Glomerular visceral epithelial cell (primary cell): ENCODE data around the gene SYMPK.
"Not testable (repeated sequence)": the region's sequence is repeated elsewhere in the genome, so short reads cannot be mapped to it uniquely, and the experiment has no call there.

Source experiments
- DNase-seq: peaks from one replicate; pipeline ENCODE4 v3.0.0-alpha.2; 2016; ENCODE audit errors: extremely low spot score

SYMPK gene

DNA sequence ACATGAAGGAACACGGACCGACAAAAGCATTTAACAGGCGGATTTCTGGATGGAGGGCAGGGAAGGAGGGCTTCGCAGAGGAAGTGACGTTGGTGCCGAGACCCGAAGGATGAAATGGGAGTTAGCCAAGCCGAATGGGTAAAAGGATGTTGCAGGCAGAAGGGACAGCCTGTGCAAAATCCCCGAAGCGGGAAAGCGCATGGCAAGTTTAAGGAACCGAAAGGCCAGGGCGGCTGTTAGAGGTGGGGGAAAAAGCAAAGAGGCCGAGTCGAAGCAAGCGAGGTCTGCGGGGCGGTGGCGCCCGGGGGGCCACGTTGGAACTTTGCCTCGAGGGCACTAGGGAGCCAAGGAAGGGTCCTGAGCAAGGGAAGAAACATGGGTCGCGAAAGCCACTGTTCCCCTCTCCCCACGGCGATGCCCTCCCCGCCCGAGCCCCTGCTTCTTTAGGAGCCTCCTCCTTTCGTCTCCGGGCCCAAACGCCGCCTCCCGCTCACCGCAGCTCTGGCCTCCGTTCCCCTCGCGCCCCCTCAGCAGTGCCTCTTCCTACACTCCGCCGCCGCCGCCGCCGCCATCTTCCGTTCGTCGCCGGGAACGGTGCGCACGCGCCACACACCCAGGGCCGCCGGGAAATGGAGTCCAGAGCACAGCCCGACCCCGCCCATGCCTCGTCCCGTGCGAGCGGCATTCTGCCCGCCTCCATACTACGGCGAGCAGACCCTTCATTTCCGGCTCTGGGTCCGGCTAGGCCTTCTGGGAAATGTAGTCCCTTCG lies at the start of gene SYMPK:
SYMPK (minus strand) TSS at position 584 of the 771 bp plus-strand sequence. CDS start 8,652 bp downstream, outside the sequence.
- peak; percentile 99 for DNase-seq

DNA sequence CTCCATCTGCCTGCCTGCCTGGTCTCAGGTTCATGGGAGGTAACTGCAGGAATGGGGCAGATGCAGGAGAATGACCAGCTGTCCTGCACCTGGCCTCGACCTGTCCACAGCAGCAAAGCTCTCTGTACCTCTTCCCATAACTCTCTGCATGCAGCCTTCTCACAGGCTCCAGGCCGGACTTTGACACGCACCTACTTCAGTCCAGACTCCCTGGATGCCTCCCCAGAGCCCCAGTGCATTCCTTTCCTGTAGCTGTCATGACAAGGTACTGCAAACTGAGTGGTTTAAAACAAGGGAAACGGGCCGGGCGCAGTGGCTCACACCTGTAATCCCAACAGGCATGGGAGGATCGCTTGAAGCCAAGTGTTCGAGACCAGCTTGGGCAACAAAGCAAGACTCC lies 48.3 kb upstream of the SYMPK start:
- DNase-seq = no peak

DNA sequence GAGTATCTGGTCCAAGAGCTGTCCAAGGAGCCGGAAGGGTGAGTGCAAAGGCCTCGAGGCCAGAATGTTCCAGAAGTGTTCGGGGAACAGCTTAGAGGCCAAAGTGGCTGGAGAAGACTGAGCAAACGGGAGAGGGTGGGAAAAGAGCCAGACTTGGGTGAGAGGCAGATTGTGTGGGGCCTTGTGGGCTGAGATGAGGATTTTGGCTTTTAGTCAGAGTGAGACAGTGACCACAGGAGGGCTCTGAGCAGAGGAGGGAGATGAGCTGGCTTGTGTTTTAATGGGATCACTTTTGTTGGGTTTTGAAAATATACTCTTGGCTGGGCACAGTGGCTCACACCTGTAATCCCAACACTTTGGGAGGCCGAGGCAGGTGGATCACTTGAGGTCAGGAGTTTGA lies 46.0 kb upstream of the SYMPK start:
- DNase-seq = no peak

DNA sequence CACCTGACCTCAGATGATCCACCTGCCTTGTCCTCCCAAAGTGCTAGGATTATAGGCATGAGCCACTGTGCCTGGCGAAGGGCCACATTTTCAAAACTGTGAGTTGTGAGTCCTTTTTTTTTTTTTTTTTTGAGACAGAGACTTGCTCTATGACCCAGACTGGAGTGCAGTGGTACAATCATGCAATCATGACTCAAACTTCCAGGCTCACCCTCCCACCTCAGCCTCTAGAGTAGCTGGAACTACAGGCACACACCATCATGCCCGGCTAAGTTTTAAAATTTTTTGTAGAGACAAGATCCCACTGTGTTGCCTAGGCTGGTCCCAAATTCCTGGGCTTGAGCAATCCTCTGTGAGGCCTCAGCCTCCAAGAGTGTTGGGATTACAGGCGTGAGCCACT lies 43.3 kb upstream of the SYMPK start:
- no peak for DNase-seq

DNA sequence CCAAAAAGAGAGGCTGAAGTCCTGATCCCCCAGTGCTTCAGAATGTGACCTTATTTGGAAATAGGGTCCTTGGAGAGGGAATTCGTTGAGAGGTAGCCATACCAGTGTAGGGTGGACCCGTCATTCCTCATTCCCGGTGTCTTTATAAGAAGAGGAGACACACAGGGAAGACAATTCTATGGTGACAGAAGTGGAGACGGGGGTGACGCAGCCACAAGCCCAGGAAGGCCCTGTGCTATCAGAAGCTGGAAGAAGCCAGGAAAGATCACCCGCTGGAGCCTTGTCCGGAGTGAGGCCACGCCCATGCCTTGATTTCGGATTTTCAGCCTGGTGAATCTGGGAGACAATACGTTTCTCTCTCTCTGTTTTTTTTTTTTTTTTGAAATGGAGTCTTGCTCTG lies 42.1 kb upstream of the SYMPK start:
- DNase-seq = no peak

DNA sequence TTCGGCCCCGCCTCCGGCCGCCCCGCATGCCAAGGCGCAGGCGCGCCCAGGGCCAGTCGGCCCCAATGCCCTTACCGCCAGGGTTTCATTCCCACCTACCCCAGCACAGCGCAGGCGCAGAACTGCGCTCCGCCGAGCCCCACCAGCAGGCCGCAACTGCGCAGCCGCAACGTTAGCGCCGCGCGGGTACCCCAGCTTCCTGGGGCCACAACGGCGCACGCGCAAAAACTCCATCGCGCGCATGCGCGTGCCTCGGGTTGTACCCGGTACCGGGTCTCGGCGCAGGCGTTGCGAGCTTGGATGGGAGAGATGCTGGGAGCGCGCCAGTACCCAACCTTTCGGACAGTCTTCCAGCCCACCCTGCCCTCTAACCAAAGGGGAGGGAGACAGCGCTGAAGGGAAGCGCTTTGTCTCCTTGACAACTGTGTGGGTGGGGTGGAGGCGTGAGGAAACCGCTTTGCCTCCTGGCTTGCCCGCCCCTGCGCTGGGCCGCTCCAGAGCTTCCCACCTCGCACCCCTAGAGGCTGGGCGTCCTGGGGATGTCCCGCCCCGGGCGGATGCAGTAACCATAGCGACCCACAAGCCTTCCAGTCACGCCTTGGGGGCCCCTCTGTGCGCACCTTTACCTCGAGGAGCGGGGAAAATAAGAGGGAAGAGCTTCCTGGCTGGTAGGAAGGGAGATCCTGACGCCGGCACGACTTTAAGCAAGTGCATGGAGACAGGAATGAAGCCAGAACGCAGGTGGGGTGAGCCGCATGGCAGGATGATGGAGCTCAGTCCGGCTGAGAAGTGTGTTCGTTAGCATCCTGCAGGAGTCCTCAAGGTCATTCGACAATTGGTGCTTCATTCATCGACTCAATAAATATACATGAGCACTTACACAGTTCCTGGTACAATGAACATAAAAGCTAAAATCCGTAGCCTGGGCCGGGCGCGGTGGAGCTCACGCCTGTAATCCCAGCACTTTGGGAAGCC lies 40.0 kb upstream of the SYMPK start:
- peak; percentile 99 for DNase-seq

DNA sequence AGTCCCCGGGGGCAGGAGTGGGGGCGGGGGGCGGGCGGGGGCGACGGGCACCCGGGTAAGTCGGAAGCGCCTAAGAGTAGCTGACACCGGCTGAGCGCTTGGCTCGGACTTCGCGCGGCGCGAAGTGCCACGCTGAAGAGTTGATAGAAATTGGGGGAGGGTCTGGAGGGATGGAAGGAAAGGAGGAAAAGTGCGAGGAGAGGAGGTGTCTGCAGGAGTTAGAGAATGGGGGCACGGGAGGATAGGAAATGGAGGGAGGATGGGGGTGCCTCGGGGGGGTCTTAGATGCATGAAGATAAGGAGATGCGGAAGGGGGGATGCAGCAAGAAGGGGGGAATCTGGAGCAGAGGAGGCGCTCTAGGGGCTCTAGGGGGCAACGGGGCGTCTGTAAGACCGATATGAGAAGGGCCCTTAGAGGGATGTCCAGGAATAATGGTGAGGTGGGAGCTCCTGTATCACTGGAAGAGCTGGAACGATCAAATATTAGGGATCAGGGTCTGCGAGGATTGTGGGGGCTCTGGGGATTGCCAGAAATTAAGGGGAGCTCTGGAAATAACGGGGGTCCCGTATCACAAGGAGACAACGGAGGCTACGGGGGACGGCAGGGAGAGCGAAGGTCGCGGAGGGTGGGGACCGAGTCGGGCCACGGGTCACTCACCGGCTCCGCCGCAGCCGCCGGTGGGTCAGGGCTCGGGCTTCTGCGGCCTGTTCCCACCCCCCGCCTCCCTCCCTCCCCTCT lies 39.1 kb upstream of the SYMPK start, which contains the start of gene MYPOP:
MYPOP (minus strand) TSS at position 702 of the 739 bp plus-strand sequence. CDS start 840 bp downstream, outside the sequence.
- no peak for DNase-seq

DNA sequence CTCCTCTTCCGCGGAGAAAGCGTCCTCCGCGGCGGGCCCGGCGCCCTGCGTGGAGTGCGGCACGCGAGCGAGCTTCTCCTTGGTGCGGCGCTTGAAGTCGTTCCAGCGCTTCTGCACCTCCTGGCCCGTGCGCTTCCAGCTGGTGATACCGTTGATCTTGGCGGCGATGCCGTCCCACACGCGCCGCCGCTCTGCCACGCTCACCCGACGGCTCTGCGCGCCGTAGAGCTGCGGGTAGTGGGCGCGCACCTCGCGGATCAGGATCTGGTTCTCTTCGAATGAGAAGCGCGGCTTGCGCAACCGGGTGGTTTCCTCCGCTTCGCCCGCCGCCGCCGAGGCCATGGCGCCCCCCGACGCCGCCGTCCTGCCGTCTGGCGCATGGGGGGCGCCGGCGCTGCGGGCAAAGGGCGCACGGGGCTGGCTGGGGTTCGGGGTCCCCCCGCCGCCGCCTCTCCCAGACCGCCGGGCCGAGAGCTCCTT lies 38.5 kb upstream of the SYMPK start:
- DNase-seq = no peak

DNA sequence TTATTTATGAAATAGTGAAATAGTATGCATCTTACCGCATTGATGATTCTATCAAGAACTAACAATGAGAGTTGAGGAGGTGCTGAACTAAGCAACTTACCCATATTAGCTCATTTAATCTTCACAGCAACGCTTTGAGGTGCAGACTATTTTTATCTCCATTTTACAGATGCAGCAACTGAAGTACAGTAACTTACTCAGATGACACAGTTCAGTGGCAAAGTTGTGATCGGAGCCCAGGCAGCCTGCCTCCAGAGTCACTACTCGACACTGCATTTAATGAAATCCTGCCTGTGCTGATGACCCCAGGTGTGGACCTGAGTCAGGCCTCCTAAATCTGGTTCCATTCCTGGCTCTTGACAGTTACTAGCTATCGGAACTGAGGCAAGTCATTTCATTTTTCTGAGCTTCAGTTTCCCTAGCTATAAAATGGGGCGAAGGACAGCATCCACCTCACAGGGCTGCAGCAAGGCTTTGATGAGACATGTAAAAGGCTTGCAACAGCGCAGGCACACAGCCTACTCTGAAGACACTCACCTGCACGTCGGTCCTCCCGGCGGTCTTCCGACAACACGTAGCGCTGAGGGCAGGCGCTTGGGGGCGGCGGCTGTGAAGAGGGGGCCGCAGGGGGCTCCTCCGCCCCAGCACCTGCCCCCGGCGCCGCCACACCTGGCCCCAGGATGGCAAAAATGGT lies 37.9 kb upstream of the SYMPK start:
- no peak for DNase-seq

DNA sequence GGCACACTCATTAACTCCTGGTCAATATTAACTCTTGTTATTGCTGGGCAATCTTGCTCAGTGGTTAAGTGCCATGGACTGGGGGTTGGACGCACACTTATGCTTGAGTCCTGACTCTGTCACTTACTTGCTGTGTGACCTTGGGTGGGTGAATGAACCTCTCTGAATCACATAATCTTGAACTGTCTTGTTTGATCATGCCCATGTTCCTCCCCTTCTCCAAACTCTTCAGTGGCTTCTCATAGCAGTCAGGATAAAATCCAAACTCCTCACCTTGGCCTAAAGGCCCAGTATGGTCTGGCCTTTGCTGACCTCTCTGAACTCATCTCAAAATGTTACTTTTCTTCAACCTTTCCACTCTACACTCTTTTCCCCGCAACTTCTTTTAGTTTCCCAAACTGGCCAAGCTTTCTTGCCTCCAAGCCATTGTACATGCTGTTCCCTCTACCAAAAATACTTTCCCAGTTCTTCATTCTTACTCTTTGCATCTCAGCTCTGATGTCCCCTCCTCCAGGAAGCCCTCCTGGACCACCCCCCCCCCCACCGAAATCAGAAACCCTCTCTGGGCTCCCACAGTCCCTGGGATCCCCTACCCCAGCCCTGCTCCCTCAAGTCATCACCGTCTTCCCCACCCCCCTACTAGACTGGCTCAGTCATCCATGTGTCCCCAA lies 37.1 kb upstream of the SYMPK start:
- DNase-seq = no peak

DNA sequence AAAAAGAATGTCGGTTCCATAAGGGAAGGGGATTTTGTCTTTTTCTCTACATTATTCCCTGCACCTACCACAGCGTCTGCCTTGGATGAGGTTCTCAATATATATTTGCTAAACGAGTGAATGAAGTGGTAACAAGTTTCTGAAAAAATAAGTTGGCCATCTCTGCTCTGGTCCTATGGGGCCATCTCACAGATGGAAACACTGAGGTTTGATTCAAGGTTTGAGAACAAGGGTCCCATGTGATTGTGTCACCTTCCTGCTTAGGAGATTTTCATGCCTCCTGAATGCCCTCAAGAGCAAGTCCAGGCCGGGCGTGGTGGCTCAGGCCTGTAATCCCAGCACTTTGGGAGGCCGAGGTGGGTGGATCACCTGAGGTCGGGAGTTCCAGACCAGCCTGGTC lies 36.3 kb upstream of the SYMPK start:
- no peak for DNase-seq

DNA sequence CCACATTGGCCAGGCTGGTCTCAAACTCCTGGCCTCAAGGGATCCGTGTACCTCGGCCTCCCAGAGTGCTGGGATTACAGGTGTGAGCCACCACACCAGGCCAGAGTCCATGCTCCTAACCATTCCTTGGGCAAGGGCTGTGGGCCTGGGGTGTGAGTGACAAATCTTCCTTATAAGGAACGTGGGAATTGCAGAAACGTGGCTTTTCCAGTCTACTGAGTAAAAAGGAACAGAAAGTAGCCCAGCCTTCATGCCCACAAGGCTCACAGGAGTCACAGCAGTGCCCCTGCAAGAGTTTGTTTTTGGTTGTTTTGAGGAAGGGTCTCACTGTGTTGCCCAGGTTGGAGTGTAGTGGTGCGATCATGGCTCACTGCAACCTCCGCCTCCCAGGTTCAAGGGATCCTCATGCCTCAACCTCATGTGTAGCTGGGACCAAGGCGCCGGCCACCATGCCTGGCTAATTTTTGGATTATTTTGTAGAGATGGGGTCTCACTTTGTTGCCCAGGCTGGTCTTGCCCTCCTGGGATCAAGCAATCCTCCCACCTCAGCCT lies 34.4 kb upstream of the SYMPK start:
- DNase-seq = no peak

DNA sequence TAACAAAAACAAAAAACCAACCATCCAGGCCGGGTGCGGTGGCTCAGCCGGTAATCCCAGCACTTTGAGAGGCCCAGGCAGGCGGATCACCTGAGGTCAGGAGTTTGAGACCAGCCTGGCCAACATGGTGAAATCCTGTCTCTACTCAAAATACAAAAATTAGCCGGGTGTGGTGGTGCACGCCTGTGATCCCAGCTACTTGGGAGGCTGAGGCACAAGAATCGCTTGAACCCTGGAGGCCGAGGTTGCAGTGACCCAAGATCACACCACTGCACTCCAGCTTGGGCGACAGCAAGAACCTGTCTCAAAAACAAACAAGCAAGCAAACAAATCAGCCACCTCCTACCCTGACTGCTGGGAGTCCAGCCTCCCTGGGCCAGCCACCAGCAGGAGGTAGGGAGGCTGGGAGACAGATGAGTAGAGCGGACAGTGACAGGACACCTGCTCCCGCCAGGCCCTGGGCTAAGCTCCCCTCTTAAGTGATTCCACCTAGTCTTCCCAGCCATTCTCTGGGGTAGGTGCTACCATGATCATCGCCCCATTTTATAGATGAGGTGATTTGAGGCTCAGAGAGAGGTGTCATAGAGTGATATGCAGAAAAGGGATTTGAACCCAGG lies 33.1 kb upstream of the SYMPK start:
- not testable (repeated sequence) for DNase-seq

DNA sequence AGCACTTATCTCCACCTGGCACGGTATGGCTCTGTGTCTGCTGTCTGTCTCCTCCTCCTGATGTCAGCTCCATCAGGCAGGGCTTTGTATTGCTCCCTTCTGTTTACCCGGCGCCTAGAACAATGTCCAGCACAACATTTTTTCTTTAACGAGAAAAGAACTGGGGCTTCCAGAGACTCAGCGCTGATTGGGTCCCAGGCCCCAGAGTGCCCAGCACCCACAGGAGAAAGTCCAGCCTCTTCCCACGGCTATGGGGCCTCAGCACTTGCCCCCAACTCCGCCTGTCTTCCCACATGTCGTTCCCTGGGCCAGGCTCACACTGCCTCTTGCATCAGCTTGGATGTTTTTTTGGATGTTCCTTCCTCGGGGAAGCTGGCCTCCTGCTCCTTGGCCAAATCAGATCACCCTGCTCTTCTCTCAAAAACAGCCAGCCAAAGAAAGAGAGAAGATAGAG lies 32.6 kb upstream of the SYMPK start:
- DNase-seq = no peak

DNA sequence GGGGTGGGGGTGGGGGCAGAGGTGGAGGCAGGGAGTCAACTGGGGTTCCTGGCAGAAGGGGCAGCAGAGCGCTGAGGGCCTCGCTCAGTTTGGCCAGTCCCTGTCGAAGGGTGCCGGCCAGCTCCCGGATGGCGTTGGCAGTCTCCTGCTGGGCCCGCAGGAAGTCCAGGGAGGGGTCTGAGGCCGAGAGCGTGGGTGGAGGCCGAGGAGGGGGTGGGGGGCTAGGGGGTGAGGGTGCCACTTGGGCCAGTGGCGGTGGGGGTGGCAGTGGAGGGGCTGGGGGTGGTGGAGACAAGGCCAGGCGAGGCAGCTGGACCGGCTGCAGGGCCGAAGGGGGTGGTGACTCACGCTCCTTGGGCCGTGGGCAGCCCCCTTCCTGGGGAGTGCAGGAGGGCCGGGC lies 27.9 kb upstream of the SYMPK start:
- DNase-seq = no peak

DNA sequence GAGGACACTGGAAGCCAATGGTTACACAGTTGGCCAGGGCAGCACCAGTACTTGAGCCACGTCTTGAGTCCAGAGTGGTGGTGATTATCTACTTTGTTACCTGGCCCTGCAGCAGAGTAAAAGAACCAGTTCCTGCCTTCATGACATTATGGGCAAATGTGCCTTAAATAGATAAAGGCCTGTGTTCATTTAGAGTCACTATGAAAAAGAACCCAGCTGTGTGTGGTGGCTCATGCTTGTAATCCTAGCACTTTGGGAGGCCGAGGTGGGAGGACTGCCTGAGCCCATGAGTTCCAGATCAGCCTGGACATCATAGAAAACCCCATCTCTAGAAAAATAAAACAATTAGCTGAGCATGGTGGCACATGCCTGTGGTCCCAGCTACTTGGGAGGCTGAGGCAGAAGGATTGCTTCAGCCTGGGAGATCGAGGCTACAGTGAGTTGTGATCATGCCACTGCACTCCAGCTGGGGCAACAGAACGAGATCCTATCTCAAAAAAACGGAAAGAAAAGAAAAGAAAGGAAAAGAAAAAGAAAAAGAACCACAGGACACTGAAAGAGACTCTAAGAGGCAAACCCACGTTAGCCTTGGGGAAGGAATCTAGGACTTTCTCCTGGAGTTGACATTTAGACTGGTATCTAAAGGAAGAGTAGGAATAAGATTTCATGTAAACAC lies 26.4 kb upstream of the SYMPK start:
- no peak for DNase-seq

DNA sequence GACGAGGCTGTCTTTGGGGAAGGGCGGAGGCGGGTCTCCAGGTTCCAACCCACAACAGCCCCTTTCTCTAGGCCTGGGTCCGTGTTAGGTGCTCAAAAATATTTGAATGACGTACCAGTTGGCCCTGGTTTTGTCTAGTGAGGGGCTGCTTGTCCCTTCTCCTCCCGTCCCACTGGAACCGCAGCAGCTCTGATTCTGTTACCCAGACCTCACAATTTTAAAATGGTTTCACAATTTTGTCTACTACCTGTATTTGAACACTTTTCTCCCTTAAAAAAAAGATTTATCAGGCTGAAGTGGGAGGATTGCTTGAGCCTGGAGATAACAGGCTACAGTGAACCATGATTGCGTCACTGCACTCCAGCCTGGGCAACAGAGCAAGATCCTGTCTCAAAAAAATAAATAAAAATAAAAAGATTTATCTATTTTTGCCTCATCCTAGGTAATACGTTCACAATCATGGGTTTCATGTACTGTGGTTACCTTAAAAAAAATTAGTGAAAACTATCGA lies 24.3 kb upstream of the SYMPK start:
- no peak for DNase-seq

DNA sequence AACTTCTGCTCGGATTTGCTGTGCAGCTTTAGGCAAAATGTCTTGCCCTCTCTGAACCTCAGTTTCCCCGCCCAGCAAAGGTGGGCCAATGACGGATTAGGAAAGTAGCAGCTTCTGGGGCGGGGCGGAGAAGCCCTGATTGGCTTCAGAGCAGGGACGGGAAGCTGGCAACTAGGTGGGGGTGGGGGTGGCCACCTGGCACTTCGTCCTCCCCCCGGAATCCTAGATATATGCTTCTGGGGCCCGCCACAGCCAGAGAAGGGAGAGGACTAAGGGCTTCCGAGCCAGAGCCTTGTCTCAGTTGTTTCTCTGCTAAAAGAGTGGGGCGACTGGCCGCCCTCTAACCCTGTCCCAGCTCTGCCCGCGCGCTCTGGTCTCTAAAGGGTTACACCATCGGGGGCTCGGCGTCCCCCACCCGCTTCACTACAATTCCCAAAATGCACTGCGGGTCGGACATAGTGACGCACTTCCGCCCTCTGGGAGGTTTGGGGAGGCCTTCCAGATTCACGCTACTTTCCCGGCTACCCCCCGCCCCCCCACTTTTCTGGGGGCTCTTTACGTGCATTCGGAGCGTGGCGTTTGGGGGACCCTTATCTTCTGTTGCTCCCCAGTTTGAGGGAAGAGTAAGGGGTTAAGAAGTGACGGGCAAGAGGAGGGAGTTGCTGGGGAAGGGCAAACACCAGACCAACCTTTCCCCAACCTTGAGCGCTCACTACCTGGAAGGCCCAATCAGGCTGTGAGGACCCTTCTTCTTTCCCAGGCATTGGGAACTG lies 23.7 kb upstream of the SYMPK start:
- DNase-seq = peak; percentile 88
